Inflammatory macrophage treated with lipopolysaccharide for 4 hours (primary cell): ENCODE data around the gene CFAP251.

Source experiments
- DNase-seq: peaks from one replicate; pipeline ENCODE4 v3.0.0-alpha.2; 2020

CFAP251 gene

GRCh38 chr12:122005252-122005776, 86.9 kb downstream of the CFAP251 start:
- no peak for DNase-seq

DNA sequence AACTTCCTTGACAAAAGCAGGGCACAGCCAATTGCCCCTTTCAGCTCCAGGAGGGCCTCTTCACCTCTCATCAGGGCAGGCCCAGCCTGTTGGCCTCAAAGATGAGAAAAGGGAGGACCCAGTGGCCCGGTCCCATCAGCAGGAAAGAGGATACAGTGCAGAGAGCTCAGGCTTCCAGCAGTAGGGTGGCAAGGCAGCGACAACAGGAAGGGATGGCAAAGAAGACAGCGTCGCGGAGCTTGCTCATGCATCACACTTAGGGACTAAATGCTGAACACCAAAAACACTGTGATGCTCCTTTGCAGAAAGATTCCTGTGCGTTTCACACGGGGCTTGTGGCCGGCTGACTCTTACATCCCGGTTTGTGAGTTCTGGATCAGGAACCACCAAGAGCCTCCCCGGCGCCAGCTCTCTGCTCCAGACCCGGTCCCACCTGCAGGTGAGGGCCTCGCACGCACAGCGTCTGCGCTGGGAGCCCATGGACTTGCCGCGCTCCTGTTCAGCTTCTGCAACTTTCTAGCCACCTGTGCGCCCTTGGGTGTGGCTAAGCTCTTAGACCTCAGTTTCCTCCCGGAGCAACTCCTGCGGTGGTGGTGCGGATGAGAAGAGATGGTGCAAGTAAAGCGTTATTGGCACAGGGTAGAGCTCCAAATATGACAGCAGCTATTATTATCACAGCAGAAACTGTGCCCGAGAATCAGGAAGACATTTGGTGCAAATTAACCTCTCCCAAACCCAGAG, 88.0 kb downstream of the CFAP251 start:
- DNase-seq: no peak

DNA sequence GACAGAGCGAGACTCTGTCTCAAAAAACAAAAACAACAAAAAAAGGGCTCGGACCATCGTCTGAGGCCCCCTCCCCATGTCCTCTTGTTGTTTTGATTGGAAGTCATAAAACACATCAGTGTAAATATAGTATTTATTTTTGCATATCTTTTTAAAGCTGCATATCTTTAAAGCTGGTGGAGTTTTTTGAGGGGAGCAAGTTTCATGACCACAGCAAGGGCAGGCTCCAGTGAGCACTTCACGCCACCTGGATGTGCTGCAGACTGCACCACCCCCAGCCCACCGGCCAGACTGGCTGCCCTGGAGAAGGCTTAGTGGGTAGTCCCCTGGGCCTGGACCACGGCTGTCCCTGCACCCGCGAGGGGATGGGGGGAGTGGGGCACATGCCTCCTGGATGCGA, 91.3 kb downstream of the CFAP251 start:
- no peak for DNase-seq

DNA sequence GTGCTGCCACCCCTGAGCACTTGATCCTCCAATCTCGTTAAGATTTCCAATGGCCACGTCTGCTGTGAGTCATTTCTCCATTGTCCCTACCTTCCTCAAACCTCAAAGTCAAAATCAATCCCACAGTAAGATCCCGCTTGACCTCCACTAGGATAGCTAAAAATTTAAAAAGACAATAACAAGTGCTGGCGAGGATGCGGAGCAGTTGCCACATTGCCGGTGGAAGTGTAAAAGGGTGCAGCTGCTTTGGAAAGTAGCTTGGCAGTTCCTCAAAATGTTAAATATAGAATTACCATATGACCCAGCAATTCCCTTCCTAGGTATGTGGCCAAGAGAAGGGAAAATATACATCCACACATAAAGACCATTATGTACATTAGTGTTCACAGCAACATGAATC, 93.8 kb downstream of the CFAP251 start:
- no peak for DNase-seq

DNA sequence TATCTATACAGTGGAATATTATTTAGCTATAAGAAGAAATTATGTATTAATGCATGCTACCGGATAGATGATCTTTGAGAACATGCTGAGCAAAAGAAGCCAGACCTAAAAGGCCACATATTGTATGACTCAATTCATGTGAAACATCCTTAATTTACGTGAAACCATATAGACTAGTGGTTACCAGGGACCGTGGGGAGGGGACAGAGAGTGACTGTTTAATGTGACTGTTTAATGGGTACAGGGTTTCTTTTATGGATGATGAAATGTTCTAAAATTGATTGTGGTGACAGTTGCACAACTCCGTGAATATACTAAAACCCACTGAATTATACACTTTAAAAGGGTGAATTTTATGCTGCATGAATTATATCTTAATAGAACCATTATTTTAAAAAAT, 94.7 kb downstream of the CFAP251 start:
- no peak for DNase-seq

GRCh38 chr12:122013791-122014590, 95.6 kb downstream of the CFAP251 start:
- no peak for DNase-seq

GRCh38 chr12:122014781-122015180, 96.4 kb downstream of the CFAP251 start:
- no peak for DNase-seq

DNA sequence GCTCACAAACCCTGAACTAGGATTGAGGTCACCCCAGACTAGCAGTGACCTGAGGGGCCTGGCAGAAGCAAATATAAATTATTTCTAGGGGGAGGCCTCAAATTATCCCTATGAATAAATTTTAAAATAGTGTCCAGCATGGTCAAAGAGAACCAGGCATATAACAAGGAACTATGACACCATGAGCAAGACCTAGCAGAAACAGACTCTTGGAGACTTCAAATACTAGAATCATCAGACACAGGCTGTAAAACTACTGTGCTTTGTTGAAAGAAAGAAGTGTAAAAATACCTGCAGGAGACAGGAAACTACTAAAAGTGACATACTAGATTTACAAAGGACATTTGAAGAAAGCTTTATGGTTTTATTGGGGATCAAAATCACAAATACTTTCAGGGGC, 100.1 kb downstream of the CFAP251 start:
- DNase-seq: no peak

DNA sequence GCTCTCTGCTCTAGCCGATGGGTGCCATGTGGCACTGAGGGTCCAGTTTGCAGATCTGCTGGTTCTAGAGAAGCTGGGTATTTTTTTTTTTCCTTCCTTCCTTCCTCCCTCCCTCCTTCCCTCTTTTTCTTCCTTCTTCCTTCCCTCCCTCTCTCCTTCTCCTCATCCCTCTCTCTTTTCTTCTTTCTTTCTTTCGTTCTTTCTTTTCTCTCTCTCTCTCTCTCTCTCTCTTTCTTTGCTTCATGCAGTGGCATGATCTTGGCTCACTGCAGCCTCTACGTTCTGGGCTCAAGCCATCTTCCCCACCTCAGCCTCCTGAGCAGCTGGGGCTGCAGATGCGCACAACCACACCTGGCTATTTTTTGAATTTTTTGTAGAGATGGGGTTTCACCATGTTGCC, 100.5 kb downstream of the CFAP251 start:
- no peak for DNase-seq

DNA sequence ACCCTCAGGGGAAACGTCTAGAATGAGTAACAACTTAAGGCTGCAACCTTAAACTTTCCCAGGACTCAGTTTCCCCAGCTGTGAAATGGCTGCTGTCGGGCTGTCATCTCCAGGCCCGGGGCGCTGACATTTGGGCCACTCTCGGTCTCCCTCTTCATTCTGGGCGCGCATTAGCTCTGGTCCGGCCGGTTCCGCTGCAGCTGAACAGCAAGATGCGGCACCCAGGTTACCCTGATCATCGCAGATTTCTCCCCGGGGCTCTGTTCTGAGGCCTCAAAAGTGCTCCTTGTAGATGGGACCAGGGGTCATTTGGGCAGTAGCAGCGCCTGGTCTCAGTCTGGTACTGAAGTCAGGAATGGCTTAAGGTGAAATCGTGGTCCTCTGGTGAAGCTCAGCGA, 102.4 kb downstream of the CFAP251 start:
- no peak for DNase-seq

DNA sequence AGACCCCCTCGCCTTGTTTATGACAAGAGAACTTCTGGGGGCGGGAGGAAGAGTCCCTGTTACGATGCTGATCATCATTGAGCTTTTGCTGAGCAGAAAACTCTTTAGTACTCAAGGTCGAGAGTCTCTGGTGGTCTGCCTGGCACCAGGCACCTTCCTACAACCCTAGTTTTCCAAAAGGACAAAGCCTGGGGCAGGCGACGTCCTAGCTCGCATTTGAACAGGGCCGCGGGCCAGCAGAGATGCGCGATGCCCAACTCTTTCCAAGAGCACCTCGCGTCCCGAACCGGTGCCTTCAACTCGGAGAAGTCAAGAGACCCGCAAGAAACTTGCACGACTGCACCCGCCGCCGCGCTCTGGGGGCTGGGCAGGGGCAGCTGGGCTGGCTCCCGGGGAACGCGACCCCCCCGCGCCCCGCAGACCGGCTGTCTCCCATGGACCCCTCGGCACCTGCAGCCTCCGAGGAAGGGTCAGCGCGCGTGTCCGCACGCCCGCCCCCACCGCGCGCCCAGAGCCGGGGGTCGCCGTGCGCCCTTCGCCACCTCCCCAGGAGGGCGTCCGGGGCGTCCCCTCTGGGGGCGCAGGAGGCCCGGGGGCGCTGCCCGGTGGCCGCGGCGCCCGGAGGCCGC, 102.9 kb downstream of the CFAP251 start:
- DNase-seq: no peak

- peak; percentile 48 for DNase-seq
These were observed 103.5 kb downstream of the CFAP251 start, which contains the start of gene BCL7A for GRCh38 chr12:122021822-122022392. TSS of gene BCL7A (plus strand) at chr12:122021884. CDS start at chr12:122022092, 208 bp downstream.

GRCh38 chr12:122022393-122023338, 104.3 kb downstream of the CFAP251 start:
- no peak for DNase-seq

- peak; percentile 18 for DNase-seq
These were observed 105.1 kb downstream of the CFAP251 start for GRCh38 chr12:122023339-122024131.

DNA sequence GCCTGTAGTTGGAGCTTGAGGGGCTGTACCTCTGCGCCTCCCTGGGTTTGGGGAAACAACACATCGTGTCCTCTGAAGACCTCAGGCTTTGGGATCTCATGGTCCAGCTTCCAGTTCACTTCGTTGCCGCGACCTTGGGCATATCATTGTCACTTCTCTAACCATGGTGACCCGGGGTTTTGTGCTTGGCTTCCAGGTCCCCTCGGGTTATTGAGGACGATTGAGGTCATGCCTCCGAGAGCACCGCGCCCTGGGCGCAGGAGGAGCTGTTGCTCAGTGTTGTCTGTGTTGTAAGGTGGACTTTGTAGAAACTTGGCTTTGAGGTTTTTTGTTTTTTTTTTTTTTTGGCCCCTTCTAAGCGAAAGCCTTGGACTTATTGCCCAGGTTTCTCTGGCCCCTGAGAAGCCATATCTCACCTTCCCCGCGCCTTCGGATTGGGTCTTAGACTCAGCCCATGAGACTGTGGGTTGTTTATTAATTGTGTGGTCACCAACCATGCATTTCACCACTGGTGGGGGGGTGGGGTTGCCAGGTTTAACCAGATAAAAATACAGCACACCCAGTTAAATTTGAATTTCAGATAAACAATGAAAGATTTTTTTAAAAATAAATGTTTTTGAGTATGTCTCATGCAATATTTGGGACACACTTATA, 105.9 kb downstream of the CFAP251 start:
- DNase-seq: no peak

DNA sequence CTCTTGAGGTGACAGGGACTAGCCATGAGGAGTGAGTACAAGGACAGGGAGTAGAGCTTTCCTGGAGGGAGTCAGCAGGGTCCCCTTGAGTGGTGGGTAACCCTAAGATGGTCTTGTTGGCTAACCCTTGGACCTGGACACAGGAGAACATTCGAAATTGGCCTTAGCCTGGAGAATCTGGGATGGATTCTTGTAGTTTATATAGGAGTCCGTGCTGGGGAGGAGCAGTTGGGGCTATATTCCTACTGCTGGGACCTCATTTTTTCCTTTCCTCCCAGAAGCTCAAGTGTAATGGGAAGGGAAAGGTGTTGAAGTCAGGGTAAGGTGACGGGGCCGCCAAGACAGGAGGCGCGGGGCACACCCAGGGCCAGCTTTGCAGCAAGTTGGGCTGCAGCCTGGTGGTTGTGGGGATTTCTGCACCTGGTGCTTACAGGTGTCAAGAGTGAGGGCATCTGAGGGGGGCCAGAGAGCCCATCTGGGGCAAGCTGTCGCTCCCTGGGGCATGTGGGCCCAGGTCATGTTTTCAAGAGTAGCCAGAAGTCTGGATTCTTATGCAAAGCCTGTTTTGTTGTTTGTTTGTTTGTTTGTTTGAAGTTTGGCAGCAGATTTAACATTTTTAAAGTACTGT, 108.4 kb downstream of the CFAP251 start:
- no peak for DNase-seq

DNA sequence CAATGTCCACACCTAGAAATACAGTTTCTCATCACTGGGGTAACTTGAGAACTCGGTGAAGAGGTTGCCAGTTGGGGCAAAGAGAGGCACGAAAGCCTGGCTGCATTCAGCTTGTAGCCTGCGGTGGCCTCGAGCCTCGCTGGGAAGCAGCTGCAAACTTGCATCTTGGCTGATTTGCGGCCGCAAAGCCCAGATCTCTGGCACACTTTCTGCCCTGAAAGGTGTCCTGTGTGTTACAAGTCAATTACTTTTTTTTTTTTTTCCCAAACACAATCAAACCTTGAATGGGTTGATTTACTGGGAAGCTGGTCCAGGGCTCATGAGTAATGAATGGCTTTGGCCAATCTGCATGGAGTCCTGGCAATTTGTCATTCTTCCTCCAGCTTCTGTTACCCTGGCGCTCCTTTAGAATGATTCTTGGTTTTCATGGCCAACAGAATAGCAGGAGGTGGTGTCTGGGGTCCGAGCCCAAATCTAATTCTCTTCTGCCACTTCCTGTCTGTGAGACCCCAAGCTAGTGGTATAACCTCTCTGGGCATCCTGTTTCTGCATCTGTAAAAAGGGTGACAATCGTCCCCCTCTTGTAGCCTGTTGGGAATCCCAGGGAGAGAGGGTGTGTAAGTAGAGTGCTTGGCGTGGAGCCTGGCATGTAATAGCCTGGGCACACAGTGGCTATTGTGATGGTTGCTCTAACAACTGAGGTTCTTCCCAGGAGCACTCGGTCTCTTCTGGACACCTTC, 109.9 kb downstream of the CFAP251 start:
- DNase-seq: no peak

DNA sequence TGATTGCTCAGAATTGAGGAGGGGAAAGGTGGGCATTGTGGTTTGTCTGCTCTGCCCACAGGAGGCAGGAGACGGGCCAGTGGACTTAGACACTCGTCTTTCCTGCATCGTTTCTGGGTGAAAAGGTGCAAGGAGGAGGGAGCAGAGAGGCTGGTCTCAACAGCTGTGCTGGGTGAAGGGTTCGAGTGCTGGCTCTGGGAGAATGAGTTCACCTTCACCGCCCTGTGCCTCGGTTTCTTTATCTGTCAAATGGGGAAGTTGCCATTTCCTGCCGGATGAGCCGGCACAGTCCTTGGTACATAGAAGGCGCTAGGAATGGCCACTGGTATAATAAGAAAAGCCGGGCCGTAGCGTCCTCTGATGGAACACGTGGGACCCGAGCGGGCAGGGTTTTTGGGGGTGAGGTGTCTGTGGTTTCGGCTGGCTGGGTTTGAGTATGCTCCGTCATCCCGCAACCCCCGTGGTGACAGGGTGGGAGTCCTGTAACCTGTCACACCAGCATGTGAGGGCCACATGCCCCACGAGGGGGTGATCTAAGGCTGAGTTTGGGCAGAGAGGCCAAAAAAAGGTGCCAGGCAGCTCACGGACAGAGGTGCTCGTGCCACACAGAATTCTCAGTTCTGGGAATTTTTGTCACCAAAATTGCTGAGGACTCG, 110.6 kb downstream of the CFAP251 start:
- no peak for DNase-seq
